K562 (cell line): ENCODE results near the gene MSH3.

Experiments used
- MEF2A ChIP-seq: IDR thresholded peaks from 2 replicates; pipeline ENCODE4 v1.6.1; 2011; ENCODE audit warnings: low read depth, mild to moderate bottlenecking, low read length, moderate library complexity; ENCODE audit not compliant: control insufficient read depth
- ZNF318 ChIP-seq, 2 experiments: fragments of 450-650 bp; IDR thresholded peaks; 2 replicates each; pipeline ENCODE4 v1.6.1; 2016; ENCODE audit warnings: mild to moderate bottlenecking in 2 of 2, borderline replicate concordance in 1 of 2, low read depth in 1 of 2, moderate library complexity in 1 of 2

- TF ChIP-seq ZNF318 (IDR thresholded peaks at IDR 0.05; ENCODE audit: borderline replicate concordance in 1 of 2, low read depth in 1 of 2): no peak
- TF ChIP-seq MEF2A: no peak
These were observed 101.2 kb downstream of the MSH3 start for GRCh38 chr5:80755626-80756025.
